DOHH2 (cell line): ENCODE measurements around the gene HSD17B12.

Source experiments
- H3F3A ChIP-seq: fragments of 200-600 bp; sonication (generic), shearing (Covaris generic); 2 replicates; pipeline ENCODE4 v1.6.0; 2016; ENCODE audit warnings: antibody characterized with exemption, mild to moderate bottlenecking; ENCODE audit not compliant: control insufficient read depth, insufficient read depth
- H3K27ac ChIP-seq: fragments of 200-600 bp; sonication (generic); 2 replicates; pipeline ENCODE4 v1.5.1; 2014; ENCODE audit warnings: low read depth, mild to moderate bottlenecking, low read length, moderate library complexity
- H3K27me3 ChIP-seq: fragments of 200-600 bp; sonication (generic); 2 replicates; pipeline ENCODE4 v1.6.1; 2014; ENCODE audit warnings: mild to moderate bottlenecking, low read length, mixed read lengths; ENCODE audit not compliant: control insufficient read depth
- H3K36me3 ChIP-seq: fragments of 200-600 bp; sonication (generic); 2 replicates; pipeline ENCODE4 v1.6.1; 2014; ENCODE audit warnings: mild to moderate bottlenecking, low read length, moderate library complexity, mixed read lengths; ENCODE audit not compliant: control insufficient read depth
- H3K4me1 ChIP-seq: fragments of 200-600 bp; sonication (generic); 2 replicates; pipeline ENCODE4 v1.6.1; 2014; ENCODE audit warnings: mild to moderate bottlenecking, low read length, mixed read lengths; ENCODE audit not compliant: control insufficient read depth
- H3K4me2 ChIP-seq: fragments of 200-600 bp; sonication (generic); 2 replicates; pipeline ENCODE4 v1.6.0; 2014; ENCODE audit warnings: mild to moderate bottlenecking, low read length, moderate library complexity
- H3K4me3 ChIP-seq: fragments of 200-600 bp; sonication (generic); 2 replicates; pipeline ENCODE4 v1.5.1; 2014; ENCODE audit warnings: mild to moderate bottlenecking, low read length, mixed read lengths
- H3K79me2 ChIP-seq: fragments of 200-600 bp; sonication (generic); 2 replicates; pipeline ENCODE4 v1.6.1; 2014; ENCODE audit warnings: mild to moderate bottlenecking, low read length, mixed read lengths; ENCODE audit not compliant: control insufficient read depth
- H3K9me2 ChIP-seq: fragments of 200-600 bp; sonication (generic); replicated peaks from 2 replicates; pipeline ENCODE4 v1.6.1; 2014; ENCODE audit warnings: mild to moderate bottlenecking, low read length, mixed read lengths; ENCODE audit not compliant: control insufficient read depth
- H3K9me3 ChIP-seq: fragments of 200-600 bp; sonication (generic); 2 replicates; pipeline ENCODE4 v1.6.1; 2014; ENCODE audit warnings: antibody characterized with exemption, low read length, mixed read lengths; ENCODE audit not compliant: control insufficient read depth, insufficient read depth
- H4K20me1 ChIP-seq: fragments of 200-600 bp; sonication (generic); 2 replicates; pipeline ENCODE4 v1.6.0; 2014; ENCODE audit warnings: low read depth, mild to moderate bottlenecking, antibody characterized with exemption, low read length, moderate library complexity; ENCODE audit not compliant: control insufficient read depth, insufficient read depth
- EZH2phosphoT487 ChIP-seq: fragments of 200-600 bp; sonication (generic); IDR thresholded peaks from 2 replicates; pipeline ENCODE4 v1.6.1; 2017; ENCODE audit warnings: borderline replicate concordance, mild to moderate bottlenecking, antibody characterized with exemption, low read length, moderate library complexity, mixed read lengths
- TF ChIP-seq, protein P1 (sequence below): fragments of 200-600 bp; sonication (generic); IDR thresholded peaks from one replicate; pipeline ENCODE4 v1.5.1; 2014; ENCODE audit warnings: antibody characterized with exemption, mild to moderate bottlenecking, low read depth, low read length; ENCODE audit not compliant: poor library complexity, severe bottlenecking

The HSD17B12 gene

DNA sequence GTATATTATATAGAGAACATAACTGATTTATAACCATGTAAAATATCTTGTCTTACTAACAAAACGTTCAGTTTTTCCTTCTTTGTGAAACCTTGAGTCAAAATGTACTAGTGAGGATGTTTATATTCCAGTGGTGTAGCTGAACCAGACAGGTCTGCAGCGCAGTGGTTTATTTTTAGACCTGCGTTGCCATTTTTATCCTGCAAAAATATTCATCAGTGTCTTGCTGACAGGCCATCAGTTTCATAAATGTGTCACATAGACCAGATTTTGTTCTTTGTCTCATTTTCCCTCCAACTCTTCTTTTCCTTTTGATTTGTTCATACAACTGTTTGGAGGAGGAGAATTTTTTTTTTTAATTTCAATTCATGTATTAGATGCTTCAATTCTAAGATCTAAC is 43.1 kb downstream of the HSD17B12 start:
- no peak overlapping the region for H3K4me2 ChIP-seq
- H3K4me1 ChIP-seq = peaks cover 31% of the 10 kb centered on the region
- H4K20me1 ChIP-seq = no peaks in the 10 kb centered on the region
- H3K27ac ChIP-seq = no peak overlapping the region
- peaks cover 95% of the 10 kb centered on the region for H3K79me2 ChIP-seq
- no peaks in the 10 kb centered on the region for H3F3A ChIP-seq
- H3K9me3 ChIP-seq = peaks cover 3% of the 10 kb centered on the region; the same call in 1 of the 2 replicates
- H3K4me3 ChIP-seq = 0 out of 2 replicates have a peak overlapping the region, but pooled peaks have one; percentile 7
- H3K27me3 ChIP-seq = no peaks in the 10 kb centered on the region
- TF ChIP-seq EZH2phosphoT487 = no peak
- TF ChIP-seq, protein P1, sequence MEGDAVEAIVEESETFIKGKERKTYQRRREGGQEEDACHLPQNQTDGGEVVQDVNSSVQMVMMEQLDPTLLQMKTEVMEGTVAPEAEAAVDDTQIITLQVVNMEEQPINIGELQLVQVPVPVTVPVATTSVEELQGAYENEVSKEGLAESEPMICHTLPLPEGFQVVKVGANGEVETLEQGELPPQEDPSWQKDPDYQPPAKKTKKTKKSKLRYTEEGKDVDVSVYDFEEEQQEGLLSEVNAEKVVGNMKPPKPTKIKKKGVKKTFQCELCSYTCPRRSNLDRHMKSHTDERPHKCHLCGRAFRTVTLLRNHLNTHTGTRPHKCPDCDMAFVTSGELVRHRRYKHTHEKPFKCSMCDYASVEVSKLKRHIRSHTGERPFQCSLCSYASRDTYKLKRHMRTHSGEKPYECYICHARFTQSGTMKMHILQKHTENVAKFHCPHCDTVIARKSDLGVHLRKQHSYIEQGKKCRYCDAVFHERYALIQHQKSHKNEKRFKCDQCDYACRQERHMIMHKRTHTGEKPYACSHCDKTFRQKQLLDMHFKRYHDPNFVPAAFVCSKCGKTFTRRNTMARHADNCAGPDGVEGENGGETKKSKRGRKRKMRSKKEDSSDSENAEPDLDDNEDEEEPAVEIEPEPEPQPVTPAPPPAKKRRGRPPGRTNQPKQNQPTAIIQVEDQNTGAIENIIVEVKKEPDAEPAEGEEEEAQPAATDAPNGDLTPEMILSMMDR = no peak
- H3K9me2 ChIP-seq = no peaks in the 10 kb centered on the region
- H3K36me3 ChIP-seq = peaks cover 43% of the 10 kb centered on the region

DNA sequence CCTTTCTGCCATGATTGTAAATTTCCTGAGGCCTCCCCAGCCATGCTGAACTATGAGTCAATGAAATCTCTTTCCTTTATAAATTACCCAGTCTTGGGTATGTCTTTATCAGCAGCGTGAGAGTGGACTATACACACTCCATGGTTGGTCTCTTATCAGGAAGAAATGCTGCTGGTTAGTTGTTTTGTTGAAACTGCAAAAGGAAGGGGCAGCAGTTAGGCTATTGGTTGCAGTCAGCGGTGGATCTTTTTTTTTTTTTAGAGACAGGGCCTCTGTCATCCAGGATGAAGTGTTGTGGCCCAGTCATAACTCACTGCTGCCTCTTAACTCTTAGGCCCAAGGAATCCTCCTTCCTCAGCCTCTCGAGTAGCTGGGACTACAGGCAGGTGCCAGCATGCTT is 51.7 kb downstream of the HSD17B12 start:
- Histone ChIP-seq H3K27me3 (no peaks in the 10 kb centered on the region), H4K20me1 (peaks cover 5% of the 10 kb centered on the region; the same call in 1 of the 2 replicates), H3K79me2 (peaks cover 94% of the 10 kb centered on the region), H3K9me3 (peaks cover 5% of the 10 kb centered on the region; the same call in 1 of the 2 replicates), H3K4me3 (no peak overlapping the region), H3K36me3 (peaks cover 64% of the 10 kb centered on the region), H3K4me2 (no peak overlapping the region), H3K9me2 (no peaks in the 10 kb centered on the region), H3K27ac (no peak overlapping the region), H3K4me1 (peaks cover 26% of the 10 kb centered on the region), H3F3A (no peaks in the 10 kb centered on the region)
- TF ChIP-seq EZH2phosphoT487 = no peak
- TF ChIP-seq, protein P1 = no peak

DNA sequence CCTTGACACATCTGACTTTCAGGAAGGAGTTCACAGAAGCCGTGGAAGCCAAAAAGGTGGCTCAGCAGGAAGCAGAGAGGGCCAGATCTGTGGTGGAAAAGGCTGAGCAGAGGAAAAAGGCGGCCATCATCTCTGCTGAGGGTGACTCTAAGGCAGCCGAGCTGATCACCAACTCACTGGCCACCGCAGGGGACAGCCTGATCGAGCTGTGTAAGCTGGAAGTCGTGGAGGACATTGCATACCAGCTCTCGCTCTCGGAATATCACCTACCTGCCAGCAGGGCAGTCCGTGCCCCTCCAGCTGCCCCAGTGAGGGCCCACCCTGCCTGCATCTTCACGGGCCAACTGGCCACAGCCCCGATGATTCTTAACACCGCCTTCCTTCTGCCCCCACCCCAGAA is 53.7 kb downstream of the HSD17B12 start:
- Histone ChIP-seq H3F3A (no peaks in the 10 kb centered on the region), H3K4me3 (no peak overlapping the region), H4K20me1 (peaks cover 7% of the 10 kb centered on the region; the same call in 1 of the 2 replicates), H3K27me3 (no peaks in the 10 kb centered on the region), H3K4me2 (no peak overlapping the region), H3K9me3 (peaks cover 5% of the 10 kb centered on the region; the same call in 1 of the 2 replicates), H3K79me2 (peaks cover 99% of the 10 kb centered on the region), H3K36me3 (peaks cover 66% of the 10 kb centered on the region), H3K9me2 (no peaks in the 10 kb centered on the region), H3K27ac (no peak overlapping the region), H3K4me1 (peaks cover 39% of the 10 kb centered on the region)
- no peak for TF ChIP-seq EZH2phosphoT487
- TF ChIP-seq, protein P1 = no peak
